GM18517 (cell line): Measurements from ENCODE around the gene IFITM5.
"Not testable (repeated sequence)": the region's sequence is repeated elsewhere in the genome, so short reads cannot be mapped to it uniquely, and the experiment has no call there.

Experiments
- ATAC-seq: cut with Tn5 transposase; IDR thresholded peaks from one replicate; pipeline ENCODE4 v1.9.1; 2021; ENCODE audit warnings: mild to moderate bottlenecking, moderate library complexity; ENCODE audit not compliant: unreplicated experiment

The IFITM5 gene

DNA sequence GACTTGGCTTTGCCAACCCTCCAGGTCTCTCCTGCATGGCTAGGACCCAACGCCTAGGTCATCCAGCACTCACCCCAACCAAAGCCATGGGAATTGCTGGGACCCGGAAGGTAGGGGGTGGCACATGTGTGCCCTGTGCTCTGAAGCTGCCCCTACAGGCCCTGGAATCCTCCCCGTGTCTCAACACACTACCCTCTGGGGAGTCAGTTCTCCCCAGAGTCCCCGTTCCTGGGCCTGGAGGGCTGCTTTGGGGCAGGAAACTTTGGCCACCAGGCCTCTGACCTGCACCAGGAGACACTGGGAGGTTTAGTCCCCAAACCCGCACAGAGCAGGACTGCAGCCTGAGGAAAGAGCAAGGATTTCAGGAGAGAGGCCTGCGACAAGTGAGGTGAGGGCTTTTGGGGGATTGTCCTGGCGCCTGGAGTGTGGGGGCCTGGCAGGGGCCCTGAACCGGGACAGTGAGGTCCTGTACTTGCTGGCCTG, 14.0 kb upstream of the IFITM5 start:
- ATAC-seq = no peak

DNA sequence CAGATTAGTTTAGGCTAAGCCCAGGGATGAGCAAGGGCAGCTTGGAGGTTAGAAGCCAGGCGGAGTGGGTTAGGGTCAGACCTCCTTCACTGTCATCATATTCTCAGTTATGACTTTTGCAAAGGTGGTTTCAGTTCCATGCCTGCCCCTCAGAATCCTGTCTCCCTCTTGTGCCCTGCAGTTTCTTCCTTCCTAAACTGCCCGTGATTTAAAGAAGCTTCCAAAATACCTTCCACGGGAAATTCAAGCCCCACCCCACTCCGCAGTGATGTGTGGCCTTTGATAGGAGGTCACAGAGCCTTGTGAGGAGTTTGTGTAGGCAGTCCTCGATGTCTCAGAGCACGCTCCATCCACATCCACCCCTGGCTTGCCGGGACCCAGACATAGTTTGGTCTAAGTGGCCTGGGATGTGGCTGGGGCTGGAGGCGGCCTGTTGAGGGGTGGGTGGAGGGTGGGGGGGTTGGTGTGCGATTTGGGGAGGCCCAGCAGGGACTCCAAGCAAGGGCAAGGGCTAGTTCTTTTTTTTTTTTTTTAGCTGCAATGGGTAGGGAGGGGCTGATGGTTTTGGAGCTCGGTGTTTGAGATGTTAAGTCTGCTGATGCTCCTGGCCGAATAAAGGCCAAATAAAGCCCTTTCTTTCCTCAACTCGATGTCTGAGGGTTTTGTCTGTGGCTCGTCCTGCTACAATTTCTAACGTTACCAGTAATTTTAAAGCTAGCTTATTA, 12.9 kb upstream of the IFITM5 start:
- no peak for ATAC-seq

DNA sequence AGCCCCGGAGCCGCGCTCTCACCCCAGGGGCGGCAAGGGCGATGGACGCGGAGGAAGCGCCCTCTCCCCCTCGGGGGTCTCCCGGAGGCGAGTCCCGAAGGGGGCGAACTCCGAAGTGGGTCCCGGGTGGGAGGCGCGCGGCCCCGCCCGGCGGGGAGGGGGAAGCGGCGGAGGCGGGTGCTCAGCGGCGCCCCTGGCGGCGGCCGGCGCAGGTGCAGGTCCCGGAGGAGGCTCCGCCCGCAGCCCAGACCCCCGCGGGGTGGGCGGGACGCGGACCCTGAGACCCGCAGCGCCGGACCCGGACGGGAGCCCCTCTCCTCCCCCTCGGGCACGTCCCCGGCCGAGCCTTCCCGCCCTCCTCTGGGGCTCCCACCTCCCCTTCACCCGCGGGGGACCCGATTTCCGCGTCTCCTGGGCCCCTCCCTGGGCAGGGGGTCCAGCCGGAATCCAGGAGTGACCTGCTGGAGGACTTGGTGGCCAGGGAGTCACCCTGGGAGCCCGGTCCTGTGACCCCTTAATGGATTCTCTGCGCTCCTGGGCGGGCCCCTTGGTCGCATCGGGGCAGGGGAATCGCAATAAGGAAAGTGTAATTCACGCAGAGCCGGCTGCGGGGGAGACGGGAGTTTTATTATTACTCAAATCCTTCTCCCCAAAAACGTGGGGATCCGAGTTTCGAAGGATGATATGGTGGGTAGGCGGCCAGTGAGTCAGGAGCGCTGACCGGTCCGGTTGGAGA, 11.9 kb upstream of the IFITM5 start:
- ATAC-seq = not testable (repeated sequence)

DNA sequence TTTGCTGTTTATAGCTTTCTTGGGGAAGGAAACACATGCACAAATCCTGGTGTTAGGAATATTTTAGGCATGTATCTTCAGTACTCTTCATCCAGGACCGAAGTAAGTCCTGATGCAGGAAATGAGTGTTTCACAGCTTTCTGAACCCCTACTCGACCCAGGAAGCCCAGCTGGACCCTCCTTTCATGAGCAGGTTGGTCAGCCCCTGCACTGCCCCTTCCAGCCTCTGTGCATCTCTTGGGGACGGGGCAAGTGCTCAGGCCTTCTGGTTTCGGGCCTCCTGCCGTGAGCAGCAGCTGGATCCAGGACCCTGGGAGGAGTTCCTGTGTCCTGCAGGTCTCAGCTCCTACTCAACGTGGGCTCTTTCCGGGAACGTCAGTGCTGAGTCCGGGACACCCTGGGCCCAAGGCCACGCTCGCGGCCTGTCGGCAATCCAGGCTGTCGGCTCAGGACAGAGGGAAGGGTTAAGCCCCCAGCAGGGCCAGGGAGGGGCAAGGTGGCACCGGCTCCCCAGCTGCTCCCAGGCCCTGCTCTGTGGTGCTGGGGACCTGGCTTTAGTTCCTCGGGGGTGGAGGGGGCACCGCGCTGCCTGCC, 10.8 kb upstream of the IFITM5 start:
- not testable (repeated sequence) for ATAC-seq

DNA sequence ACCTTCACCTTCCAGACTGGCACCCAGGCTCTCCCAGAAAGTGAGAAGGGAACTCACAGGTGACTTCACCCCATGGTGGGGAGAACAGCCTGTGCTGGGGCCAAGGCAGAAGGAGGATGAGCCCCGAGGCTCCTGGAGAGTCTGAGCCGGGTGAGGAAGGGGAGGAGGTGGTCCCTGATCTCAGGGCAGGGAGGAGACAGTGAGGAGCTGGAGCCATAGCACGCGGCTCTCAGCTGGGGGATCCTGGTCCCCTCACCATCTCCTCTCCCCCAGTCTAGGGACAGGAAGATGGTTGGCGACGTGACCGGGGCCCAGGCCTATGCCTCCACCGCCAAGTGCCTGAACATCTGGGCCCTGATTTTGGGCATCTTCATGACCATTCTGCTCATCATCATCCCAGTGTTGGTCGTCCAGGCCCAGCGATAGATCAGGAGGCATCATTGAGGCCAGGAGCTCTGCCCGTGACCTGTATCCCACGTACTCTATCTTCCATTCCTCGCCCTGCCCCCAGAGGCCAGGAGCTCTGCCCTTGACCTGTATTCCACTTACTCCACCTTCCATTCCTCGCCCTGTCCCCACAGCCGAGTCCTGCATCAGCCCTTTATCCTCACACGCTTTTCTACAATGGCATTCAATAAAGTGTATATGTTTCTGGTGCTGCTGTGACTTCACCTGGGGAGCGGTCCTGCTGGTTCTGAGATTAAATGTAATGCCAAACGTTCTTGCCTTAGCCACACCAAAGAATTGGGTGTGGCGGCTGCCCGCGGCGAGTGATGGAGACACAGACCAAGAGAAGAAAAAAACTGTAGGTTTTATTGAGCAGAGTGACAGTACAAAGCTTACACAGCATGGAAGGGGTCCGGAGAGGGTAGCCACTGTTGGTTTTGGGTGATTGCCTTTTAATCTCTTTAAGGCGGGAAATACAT, 9.7 kb upstream of the IFITM5 start:
- not testable (repeated sequence) for ATAC-seq

DNA sequence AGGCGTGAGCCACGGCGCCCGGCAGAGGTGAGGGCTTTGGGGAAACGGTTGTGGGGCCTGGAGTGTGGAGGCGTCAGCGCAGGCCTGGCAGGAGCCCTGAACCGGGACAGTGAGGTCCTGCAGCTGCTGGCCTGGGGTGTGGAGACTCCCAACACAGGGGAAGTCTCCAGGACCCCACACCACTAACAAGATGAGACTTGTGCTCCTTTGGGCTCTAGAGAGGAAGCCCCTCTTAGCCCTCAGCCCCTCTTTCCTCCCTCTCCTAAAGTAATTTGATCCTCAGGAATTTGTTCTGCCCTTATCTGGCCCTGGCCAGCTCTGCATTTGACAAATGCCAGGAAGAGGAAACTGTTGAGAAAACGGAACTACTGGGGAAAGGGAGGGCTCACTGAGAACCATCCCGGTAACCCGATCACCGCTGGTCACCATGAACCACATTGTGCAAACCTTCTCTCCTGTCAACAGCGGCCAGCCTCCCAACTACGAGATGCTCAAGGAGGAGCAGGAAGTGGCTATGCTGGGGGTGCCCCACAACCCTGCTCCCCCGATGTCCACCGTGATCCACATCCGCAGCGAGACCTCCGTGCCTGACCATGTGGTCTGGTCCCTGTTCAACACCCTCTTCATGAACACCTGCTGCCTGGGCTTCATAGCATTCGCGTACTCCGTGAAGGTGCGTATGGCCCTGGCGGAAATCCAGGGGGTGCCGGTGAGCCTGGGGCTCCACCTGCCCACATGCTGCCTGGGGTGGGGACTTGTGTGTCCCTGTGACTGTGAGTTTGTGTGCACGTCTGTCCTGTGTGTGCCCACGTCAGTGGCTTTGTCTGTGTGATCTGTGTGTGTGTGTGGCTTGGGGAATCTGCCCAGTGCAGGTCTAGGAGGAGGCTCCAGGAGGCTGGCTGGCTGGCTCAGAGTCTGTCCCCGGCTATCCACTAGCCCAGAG, 8.7 kb upstream of the IFITM5 start, which contains the start of gene IFITM2:
Gene IFITM2, plus strand, starts transcription at position 51 of the 943 bp plus-strand sequence. Its CDS starts 377 bp downstream, at position 428.
- not testable (repeated sequence) for ATAC-seq

DNA sequence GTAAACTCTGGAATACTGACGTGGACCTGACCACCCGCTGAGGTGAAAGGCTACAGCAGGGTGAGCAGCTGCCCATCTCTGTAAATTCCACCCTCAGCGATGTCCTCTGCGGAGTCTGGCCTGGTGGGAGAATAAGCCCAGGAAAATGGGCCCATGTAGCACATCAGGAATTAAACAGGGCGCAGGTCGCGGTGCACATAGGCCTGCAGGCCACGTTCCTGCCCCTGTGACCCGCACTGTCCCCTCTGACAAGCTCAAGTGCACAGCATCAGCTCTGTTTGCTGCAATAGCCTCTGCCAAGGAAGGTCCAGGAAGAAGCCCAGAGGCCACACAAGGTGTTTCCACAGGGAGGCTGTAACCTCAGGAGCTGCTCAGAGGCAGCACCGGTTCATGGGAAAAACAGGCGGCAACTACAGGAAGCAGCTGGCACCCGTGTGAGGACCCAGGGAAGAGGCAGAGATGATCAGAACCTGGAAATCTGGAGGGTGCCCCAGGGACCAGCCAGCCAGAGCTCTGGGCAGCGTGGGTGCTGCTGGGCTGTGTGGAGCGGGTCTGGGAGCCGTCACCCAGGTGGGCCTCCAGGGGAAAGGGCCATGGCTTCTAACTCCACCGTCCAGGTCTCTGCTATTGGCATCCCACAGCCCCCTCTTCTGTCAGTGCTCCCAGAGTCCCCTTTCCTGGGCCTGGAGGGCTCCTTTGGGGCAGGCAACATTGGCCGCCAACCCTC, 7.5 kb upstream of the IFITM5 start:
- no peak for ATAC-seq

DNA sequence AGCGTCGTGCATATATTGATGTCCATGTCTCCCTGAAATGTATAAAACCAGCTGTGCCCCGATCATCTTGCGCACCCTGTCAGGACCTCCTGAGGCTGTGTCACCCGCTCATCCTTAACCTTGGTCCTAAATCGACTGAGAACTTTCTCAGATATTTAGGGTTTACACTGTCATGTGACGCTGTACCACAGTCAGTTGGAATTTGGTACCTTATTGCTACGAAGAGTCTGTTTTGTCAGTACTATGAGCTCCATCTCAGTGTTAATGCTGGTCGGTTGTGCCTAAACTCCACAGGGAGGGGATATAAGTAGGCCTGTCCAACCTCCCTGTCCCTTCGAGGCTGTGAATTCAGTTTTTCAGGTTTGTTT, 6.5 kb upstream of the IFITM5 start:
- ATAC-seq = no peak

DNA sequence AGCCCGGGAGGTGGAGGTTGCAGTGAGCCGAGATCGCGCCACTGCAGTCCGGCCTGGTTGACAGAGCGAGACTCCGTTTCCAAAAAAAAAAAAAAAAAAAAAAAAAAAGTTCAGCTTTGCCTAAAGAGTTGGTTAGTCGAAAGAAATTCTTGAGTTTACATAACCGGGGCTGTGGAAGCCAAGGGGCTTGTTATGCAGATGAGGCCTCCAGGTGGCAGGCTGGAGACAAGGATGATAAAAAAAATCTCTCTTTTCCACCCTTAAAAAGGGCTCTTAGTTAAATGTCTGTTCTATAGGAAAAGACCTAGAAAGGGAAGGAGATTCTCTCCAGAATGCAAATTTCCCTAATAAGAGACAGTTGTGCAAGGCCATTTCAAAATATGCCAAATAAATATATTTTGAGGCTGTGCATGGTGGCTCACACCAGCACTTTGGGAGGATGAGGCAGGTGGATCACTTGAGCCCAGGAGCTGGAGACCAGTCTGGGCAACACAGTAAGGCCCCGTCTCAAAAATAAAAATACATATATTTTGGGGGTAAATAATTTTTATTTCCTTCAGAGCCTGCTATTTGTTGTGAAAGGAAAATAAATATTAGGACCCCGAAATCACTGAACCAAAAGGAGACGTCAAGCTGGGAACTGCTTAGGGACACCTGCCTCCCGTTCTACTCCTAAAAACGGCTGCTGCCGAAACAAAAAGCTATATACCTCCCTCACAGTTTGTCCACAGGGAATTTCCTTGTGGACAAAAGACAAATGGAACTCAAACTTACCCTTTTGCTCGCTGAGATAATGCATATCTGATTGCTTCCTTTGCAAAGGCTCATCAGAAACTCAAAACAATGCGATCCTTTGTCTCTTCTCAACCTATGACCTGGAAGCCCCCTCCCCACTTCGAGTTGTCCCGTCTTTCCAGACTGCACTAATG, 5.9 kb upstream of the IFITM5 start:
- no peak for ATAC-seq

DNA sequence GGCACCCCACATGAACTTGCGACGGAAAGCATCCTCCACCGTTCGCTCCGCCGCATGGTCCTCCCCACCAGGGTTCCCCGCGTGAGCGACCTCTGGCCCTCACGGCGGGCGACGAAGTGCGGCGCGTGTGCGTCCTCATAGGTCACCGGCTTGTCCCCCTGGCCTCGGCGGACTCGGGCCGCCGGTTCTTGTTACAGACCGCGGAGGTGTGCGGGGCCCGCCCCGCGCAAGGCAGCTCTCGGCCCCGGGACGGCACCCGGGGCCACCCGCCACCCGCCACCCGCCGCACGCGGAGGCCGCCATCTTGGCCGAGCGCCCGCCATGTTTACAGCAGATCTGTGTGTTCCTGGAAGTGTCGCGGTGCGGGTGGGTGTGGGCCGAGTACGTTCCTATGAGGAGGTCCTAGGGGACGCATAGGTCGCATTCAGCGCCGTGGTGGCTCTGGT, 4.8 kb upstream of the IFITM5 start:
- ATAC-seq = no peak

DNA sequence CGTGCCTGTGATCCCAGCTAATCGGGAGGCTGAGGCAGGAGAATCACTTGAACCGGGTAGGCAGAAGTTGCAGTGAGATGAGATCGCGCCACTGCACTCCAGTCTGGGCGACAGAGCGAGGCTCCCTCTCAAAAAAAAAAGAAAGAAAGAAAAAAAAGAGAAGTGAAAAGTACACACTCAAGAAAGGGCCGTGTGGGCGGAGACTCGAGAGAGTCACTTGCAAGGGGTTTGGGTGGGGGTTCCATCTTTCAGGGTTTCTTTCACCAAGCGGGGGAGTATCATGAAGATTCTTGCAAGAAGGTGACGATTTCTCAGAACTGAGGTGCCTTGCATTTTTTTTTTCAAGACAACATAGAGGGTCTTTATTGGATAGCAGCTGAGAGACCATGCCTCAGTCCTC, 4.0 kb upstream of the IFITM5 start:
- ATAC-seq = no peak

DNA sequence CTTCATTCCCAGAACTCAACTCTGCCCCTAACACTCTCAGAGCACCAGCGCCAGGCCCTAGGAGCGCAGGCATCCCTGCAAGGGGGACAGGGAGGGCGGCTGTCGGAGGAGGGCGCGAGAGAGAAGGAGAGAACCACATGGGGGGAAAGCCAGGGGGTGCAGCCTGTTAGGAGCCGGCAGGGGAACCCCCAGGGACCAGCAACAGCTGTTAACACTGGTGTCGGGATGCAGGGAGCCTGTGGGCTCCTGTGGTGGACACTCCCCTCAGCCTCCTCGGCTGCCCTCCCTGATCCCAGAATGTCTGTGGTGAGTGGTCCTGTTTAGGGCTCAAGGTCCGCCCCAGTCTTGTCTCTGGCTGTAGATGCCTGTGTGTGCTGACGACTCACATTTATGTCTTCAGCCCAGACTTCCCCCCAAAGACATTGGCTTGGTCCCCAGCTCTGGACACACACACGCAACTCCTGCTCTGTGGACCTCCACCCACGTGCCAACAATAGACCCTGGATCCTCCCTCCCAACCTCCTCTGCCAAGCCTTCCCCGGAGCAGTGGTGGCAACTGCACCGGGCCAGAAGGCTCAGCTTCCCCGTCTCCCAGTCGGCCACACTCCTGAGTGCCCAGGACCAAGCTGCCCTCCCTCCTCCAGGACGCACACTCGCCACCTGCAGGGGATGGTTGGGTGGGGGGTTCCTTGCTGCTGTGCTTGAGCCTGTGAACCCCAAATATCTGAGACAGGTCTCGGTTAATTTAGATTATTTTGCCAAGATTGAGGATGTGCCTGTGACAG, 817 bp upstream of the IFITM5 start:
- ATAC-seq = no peak

DNA sequence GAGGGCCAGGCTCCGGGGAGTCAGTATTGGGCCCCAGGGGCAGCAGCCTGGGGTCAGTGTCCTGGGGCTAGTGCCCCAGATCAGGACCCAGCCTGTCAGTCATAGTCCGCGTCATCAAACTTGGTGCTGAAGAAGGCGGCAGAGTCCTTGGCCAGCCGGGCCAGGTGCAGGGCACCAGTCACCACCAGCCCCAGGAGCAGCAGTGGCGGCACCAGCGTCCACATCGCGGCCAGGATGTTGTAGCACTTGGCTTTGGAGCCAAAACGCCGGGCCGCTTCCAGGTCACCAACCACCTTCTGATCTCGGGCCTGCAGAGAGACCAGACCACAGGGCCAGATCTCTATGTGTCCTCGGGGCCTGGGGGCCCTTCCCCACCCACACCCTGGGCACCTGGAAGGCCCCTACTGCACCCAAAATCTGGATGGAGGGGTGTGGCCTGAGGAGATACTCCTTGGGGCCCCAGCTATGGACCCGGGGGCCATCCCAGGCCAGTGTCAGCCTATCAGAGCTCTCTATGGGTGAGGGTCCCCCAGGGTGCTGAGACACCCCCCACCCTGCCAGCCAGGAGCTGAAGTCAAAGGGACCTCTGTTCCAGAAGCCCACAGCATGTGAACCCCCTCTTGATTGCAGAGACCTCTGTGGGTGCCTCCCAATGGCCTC, 790 bp downstream of the IFITM5 start:
- no peak for ATAC-seq

DNA sequence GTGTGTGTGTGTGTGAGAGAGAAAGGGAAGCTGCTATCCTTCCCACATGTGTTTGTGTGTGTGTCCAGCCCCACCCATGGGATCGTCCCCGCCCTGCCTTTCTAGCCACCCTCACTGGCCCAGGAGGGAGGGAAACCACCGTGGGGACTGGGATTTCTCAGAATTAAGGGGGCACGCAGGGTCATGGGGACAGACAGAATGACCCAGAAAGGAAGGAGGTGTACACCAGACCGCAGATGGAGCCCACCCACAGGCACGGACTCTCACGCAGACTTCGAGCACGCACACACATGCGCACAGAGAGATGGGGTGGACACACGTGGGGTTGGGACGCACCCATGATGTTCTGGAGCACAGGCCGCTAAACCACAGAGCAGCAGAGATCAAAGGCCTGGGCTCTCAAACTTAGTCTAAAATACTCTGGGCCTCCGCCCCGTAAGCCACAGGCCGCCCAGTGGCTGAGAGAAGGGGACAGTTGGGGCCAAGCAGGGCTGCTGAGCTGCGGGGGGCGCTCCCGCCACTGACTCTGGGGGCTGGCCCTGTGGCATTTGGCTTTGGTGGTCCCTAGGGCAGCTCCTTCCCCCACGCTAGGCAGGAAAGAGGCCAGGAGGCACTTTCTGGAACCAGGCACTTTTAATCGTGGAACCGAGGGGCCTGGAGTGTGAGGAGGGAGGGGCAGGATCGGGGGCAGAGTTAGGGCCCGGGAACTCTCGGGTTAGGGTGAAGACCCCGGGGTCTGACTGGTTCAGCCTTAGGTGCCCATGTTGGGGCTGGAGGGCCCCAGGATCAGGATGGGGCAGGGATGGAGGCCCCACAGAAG, 1.5 kb downstream of the IFITM5 start:
- no peak for ATAC-seq

DNA sequence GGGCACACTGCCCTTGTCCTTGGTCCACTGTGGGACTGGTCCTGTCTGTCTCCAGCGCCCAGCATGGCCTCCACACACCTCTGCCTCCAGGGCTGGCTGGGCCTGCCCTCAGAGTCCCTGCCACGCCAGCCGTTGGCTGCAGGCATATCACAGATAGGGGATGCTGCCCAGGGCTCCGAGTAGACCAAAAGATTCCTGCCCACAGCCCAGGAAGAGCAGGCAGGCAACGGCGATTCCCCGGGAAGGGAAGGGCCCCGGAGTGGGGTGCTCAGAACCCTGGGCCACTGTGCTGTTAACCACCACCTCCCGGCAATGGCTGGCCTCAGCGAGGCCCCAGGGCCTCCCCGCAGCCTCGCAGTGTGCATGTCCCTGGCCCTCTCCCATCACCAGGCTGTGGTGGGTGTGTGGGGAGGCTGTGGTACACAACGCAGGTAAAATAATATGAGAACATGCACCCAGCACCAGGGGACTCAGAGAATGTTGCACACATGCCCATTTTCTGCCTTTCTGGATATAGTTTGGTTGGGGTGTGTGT, 2.2 kb downstream of the IFITM5 start:
- no peak for ATAC-seq
